HG02981 (cell line): ENCODE measurements around the gene KLF6.
"Not testable (repeated sequence)": the region's sequence is repeated elsewhere in the genome, so short reads cannot be mapped to it uniquely, and the experiment has no call there.

Experiments
- ATAC-seq: cut with Tn5 transposase; IDR thresholded peaks from one replicate; pipeline ENCODE4 v1.9.1; 2021; ENCODE audit warnings: mild to moderate bottlenecking, moderate library complexity; ENCODE audit not compliant: unreplicated experiment

KLF6 gene

GRCh38 chr10:3735175-3735574 lies 49.8 kb downstream of the KLF6 start:
- no peak for ATAC-seq

- peak; percentile 56 for ATAC-seq
Observed at GRCh38 chr10:3734111-3734510, 50.9 kb downstream of the KLF6 start.

DNA sequence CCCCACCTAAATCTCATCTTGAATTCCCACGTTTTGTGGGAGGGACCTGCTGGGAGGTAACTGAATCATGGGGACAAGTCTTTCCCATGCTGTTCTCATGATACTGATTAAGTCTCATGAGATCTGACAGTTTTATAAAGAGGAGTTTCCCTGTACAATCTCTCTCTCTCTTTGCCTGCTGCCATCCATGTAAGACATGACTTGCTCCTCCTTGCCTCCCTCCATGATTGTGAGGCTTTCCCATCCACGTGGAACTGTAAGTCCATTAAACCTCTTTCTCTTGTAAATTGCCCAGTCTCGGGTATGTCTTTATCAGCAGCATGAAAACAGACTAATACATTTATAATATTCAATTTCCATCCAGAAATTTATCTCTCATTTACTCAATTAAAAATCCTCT lies 52.8 kb downstream of the KLF6 start:
- ATAC-seq: not testable (repeated sequence)

GRCh38 chr10:3729397-3729976 lies 55.5 kb downstream of the KLF6 start:
- ATAC-seq: no peak

GRCh38 chr10:3728563-3728962 lies 56.4 kb downstream of the KLF6 start:
- no peak for ATAC-seq

DNA sequence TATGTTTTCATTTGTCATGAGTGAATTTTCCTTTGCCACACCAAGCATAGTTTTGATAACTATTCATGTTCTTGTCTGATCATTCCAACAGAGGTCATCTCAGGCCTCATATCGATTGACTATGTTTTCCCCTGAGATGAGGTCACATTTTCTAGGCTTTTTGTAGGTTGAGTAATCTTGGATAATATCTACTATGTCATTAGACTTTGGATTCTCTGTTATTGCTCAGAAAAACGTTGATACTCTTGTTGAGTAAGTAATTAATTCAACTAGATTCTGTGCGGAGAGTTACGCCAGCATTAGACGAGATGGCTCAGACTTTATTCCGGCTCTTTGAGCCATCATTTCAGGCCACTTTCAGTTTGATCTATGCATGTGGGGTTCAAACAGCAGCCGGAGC lies 57.7 kb downstream of the KLF6 start:
- ATAC-seq: no peak
